Measurements from ENCODE around the gene GNB1L.

DNA sequence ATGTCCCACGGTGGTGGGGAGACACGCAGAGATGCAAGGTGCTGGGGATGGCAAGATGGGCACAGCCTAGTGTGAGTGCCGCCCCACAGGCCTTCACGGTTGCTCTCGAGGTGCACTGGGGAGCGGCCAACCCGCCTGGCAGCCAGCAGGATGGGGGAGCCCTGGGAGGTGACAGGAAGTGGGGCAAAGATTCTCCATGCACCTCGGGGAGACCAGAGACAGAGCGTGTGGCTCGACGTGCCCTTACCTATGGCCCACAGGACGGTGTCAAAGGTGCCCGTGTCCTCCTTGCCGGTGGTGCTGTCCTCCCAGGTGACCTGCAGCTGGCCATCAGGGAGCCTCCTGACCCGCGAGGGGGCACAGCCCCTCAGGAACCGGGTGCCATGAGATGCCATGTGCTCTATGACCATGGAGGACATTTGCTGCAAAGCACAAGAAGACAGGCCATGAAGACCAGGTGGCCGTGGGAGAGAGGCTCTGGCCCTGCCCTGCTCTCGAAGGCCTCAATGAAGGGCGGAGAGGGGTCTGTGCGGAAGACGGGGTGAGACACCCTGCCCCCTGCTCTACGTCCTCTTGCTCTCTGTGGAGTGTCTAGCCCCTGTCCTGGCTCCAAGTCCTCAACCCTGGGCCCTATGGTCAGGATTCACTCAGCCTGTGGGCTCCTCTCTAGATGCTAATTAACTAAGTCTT is 40.6 kb upstream of the GNB1L start:
- TF ChIP-seq, protein P1, sequence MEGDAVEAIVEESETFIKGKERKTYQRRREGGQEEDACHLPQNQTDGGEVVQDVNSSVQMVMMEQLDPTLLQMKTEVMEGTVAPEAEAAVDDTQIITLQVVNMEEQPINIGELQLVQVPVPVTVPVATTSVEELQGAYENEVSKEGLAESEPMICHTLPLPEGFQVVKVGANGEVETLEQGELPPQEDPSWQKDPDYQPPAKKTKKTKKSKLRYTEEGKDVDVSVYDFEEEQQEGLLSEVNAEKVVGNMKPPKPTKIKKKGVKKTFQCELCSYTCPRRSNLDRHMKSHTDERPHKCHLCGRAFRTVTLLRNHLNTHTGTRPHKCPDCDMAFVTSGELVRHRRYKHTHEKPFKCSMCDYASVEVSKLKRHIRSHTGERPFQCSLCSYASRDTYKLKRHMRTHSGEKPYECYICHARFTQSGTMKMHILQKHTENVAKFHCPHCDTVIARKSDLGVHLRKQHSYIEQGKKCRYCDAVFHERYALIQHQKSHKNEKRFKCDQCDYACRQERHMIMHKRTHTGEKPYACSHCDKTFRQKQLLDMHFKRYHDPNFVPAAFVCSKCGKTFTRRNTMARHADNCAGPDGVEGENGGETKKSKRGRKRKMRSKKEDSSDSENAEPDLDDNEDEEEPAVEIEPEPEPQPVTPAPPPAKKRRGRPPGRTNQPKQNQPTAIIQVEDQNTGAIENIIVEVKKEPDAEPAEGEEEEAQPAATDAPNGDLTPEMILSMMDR (conservative IDR thresholded peaks at IDR 0.05; ENCODE audit: low read depth, low read length): no peak
- TF ChIP-seq EZH2 (IDR thresholded peaks at IDR 0.05; ENCODE audit: low read length, unreplicated experiment): no peak
